HepG2 (cell line): ENCODE data around the gene FBF1. TPM values are rescaled to one million over a fixed set of nuclear protein-coding genes. Genes with fewer than 3 reads are reported as not detected.

Source experiments
- AFF4 ChIP-seq: sonication (generic); formaldehyde crosslinking; IDR thresholded peaks from 2 replicates; pipeline ENCODE4 v1.4.0; 2020; ENCODE audit warnings: missing genetic modification reagents
- ARID5B ChIP-seq: IDR thresholded peaks from 2 replicates; pipeline ENCODE4 v1.4.0; 2020; ENCODE audit warnings: mild to moderate bottlenecking, missing genetic modification reagents
- DBP ChIP-seq: sonication (generic); formaldehyde crosslinking; IDR thresholded peaks from 2 replicates; pipeline ENCODE4 v1.4.0; 2020; ENCODE audit warnings: missing genetic modification reagents; ENCODE audit errors: not compliant biosample characterization
- MEIS1 ChIP-seq: sonication (generic); formaldehyde crosslinking; IDR thresholded peaks from 2 replicates; pipeline ENCODE4 v1.9.0; 2021; ENCODE audit warnings: mild to moderate bottlenecking, missing genetic modification reagents, moderate library complexity, borderline replicate concordance
- MTERF4 ChIP-seq: sonication (generic); formaldehyde crosslinking; IDR thresholded peaks from 2 replicates; pipeline ENCODE4 v1.8.0; 2023; ENCODE audit warnings: mild to moderate bottlenecking, missing genetic modification reagents
- PAX8 ChIP-seq: sonication (generic); formaldehyde crosslinking; IDR thresholded peaks from 2 replicates; pipeline ENCODE4 v1.8.0; 2022; ENCODE audit warnings: mild to moderate bottlenecking, missing genetic modification reagents, borderline replicate concordance
- PTBP1 ChIP-seq: fragments of 200-400 bp; formaldehyde crosslinking; IDR thresholded peaks from 2 replicates; pipeline ENCODE4 v1.6.1; 2018; ENCODE audit warnings: low read length, low read depth; ENCODE audit not compliant: poor library complexity, severe bottlenecking
- RFX5 ChIP-seq: IDR thresholded peaks from 2 replicates; pipeline ENCODE4 v1.6.1; 2011; ENCODE audit warnings: low read depth, low read length, improper control_type of control experiment
- U2AF2 ChIP-seq: fragments of 200-400 bp; formaldehyde crosslinking; IDR thresholded peaks from 2 replicates; pipeline ENCODE4 v1.6.1; 2017; ENCODE audit warnings: low read depth, mild to moderate bottlenecking, low read length
- ZBTB49 ChIP-seq: sonication (generic); formaldehyde crosslinking; IDR thresholded peaks from 2 replicates; pipeline ENCODE4 v1.4.0; 2020; ENCODE audit warnings: missing genetic modification reagents, borderline replicate concordance
- ZFP1 ChIP-seq: IDR thresholded peaks from 2 replicates; pipeline ENCODE4 v1.6.1; 2016
- ZNF788 ChIP-seq: sonication (generic); formaldehyde crosslinking; IDR thresholded peaks from 2 replicates; pipeline ENCODE4 v1.5.0; 2020; ENCODE audit warnings: mild to moderate bottlenecking, missing genetic modification reagents, borderline replicate concordance
- ZNF891 ChIP-seq: sonication (generic); formaldehyde crosslinking; IDR thresholded peaks from 2 replicates; pipeline ENCODE4 v1.5.0; 2020; ENCODE audit warnings: mild to moderate bottlenecking, missing genetic modification reagents
- ZSCAN29 ChIP-seq: sonication (generic); formaldehyde crosslinking; conservative IDR thresholded peaks from 2 replicates; pipeline ENCODE4 v1.4.0; 2020; ENCODE audit warnings: mild to moderate bottlenecking, missing genetic modification reagents
- polyA plus RNA-seq, 8 experiments: library from polyadenylated mRNA; depleted of rRNA in 3 of 8; stranded (reverse) in 7 of 8; unstranded in 1 of 8; fragments of >200 nt; fragmentation: Illumina TruSeq in 4 of 8; extraction: Trizol in 4 of 8; gene quantifications; 2 replicates each; pipeline versions ENCODE4 v1.2.1 to v1.2.3, GENCODE V29; 2011 to 2016; ENCODE audit warnings: low read depth in 4 of 8, missing spikeins in 1 of 8, mixed read lengths in 1 of 8; ENCODE audit not compliant: insufficient read depth in 1 of 8
- total RNA-seq, 5 experiments: library from RNA; depleted of rRNA; stranded (reverse); fragments of >200 nt; fragmentation: Illumina TruSeq; extraction: Trizol; gene quantifications; 2 replicates each; pipeline ENCODE4 v1.2.3, GENCODE V29; 2016; ENCODE audit warnings: low read depth in 1 of 5

The FBF1 gene
- total and polyA plus RNA-seq, 2 of the 13 experiments (the other 11 are each of a cell fraction or from before 2014, with no cell fraction given) = 2.4 to 8.1 TPM

- 0 out of 2 replicates have a peak, but pooled peaks have one; percentile 28 for TF ChIP-seq AFF4 (CRISPR knock-in tag)
- no peak; the same call in 1 of the 2 replicates for TF ChIP-seq MEIS1 (CRISPR knock-in tag)
- 0 out of 2 replicates have a peak, but pooled peaks have one; percentile 10 for TF ChIP-seq ZFP1 (CRISPR knock-in tag)
- no peak for TF ChIP-seq RFX5
- no peak for TF ChIP-seq PAX8 (CRISPR knock-in tag)
- TF ChIP-seq U2AF2 = no peak
- TF ChIP-seq MTERF4 (CRISPR knock-in tag) = no peak
- TF ChIP-seq ZBTB49 = 0 out of 2 replicates have a peak, but pooled peaks have one; percentile 3
- TF ChIP-seq PTBP1 = peak; percentile 97
- no peak; the same call in 1 of the 2 replicates for TF ChIP-seq ZNF788
- TF ChIP-seq DBP = no peak
- TF ChIP-seq ARID5B (CRISPR knock-in tag) = no peak
- TF ChIP-seq ZSCAN29 (CRISPR knock-in tag) = no peak; the same call in 1 of the 2 replicates
- peak; percentile 85 for TF ChIP-seq ZNF891 (CRISPR knock-in tag)
These were observed 63.7 kb downstream of the FBF1 start (continued) for GRCh38 chr17:75876938-75877751.
